Right ventricle myocardium inferior (tissue), 1 donor: Measurements from ENCODE around the gene ASNS. TPM values are rescaled to one million over a fixed set of nuclear protein-coding genes. Genes with fewer than 3 reads are reported as not detected.

Experiments used
- ATAC-seq: fragments of 200-7000 bp; cut with Tn5 transposase; one replicate; pipeline ENCODE4 v1.9.1; 2020; ENCODE audit warnings: mild to moderate bottlenecking, moderate library complexity
- DNase-seq: peaks from one replicate; pipeline ENCODE4 v3.0.0; 2021; ENCODE audit errors: missing footprints
- intact Hi-C: fragments of 100-400 bp; cut with DNase I; formaldehyde crosslinking; loops from one replicate; pipeline ENCODE4 v1.11.0; 2022
- total RNA-seq: library from RNA; stranded (reverse); fragmentation: NEBNext Ultra II Directional; extraction: Animal tissue kit (Norgen Biotek cat#: 25700); gene quantifications from one replicate; pipeline ENCODE4 v1.2.1, GENCODE V29; 2021
- donor health status: DM: no; HTN: yes; CAD: no; lungs with severe emphysema.

ASNS gene
- total RNA-seq, 1 donor from 2014 or later, result 6.7 TPM

DNA sequence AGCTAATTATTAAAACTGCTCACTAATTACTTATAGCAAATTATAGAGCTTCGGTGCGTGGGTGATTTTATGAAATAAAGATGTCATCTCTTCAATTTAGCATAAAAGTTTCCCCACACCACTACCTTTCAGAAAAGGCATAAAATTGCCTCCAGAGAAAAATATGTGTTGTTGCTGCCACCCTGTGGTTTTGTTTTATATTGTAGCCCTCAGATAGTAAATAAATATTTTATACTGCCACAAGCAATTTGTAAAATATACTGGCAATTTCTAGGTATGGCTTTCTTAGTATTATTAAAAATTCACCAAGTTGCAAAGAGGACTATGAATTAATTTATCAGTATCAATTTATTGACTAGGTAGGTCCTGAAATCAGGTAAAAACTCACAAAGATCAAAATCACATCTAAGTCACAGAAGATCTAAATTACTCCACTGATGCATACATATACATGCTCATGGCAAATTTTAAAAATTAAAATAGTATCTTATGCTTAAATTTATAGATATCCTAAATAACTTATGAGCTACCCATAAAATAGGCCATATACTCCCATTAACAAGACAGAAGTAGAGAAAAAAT, 26.5 kb downstream of the ASNS start:
- DNase-seq (no peak), ATAC-seq (no peak)
- intact Hi-C loops, result no loop called here

DNA sequence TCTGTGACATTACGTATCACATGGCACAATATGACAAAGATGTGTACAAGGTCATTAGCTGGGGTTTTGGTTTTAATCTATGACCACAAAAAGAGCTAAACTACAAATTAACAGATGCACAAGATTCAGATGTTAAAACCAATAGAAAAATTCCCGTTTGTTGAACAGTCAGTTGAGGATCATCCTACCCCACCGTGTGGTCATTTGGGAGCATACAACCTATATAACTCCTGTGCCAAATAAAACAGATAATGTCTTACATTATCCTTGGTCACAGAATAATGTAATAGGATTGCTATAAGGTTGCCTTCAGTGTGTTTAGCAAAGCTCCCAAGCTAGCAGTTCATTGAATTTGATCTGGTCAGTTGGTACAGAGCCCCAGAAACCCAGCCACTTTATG, 28.2 kb downstream of the ASNS start:
- no peak for ATAC-seq

DNA sequence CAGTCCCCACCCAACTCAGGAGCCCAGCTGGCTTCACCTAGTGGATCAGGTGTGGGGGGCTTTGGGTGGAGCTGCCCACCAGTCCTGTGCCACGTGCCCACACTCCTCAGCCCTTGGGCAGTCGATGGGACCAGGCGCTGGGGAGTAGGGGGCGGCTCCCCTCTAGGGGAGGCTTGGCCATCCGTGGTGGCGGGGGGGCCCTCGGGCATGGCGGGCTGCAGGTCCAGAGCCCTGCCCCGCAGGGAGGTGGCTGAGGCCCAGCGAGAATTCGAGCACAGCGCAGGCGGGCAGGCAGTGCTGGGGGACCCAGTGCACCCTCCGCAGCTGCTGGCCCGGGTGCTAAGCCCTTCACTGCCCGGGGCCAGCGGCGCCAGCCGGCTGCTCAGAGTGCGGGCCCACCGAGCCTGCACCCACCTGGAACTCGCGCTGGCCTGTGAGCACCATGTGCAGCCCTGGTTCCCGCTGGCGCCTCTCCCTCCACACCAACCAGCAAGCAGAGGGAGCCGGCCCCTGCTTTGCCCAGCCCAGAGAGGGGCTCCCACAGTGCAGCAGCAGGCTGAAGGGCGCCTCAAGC, 29.3 kb downstream of the ASNS start:
- intact Hi-C loops, result no loop called here
- DNase-seq (no peak), ATAC-seq (no peak)

More for the DNA sequence above, 28.2 kb downstream of the ASNS start:
- DNase-seq, result no peak
- intact Hi-C loops, result no loop called here

DNA sequence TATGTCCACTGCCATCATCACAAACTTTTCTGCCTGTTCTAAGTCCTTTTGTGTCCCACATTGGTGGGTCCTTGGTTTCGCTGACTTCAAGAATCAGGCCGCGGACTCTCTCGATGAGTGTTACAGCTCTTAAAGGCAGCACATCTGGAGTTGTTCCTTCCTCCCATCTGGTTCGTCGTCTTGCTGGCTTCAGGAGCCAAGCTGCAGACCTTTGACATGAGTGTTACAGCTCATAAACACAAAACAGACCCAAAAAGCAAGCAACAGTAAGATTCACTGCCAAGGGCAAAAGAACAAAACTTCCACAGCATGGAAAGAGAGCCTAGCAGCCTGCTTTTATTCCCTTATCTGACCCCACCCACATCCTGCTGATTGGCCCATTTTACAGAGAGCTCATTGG, 30.2 kb downstream of the ASNS start:
- intact Hi-C loops, result no loop called here
- DNase-seq (no peak), ATAC-seq (no peak)

DNA sequence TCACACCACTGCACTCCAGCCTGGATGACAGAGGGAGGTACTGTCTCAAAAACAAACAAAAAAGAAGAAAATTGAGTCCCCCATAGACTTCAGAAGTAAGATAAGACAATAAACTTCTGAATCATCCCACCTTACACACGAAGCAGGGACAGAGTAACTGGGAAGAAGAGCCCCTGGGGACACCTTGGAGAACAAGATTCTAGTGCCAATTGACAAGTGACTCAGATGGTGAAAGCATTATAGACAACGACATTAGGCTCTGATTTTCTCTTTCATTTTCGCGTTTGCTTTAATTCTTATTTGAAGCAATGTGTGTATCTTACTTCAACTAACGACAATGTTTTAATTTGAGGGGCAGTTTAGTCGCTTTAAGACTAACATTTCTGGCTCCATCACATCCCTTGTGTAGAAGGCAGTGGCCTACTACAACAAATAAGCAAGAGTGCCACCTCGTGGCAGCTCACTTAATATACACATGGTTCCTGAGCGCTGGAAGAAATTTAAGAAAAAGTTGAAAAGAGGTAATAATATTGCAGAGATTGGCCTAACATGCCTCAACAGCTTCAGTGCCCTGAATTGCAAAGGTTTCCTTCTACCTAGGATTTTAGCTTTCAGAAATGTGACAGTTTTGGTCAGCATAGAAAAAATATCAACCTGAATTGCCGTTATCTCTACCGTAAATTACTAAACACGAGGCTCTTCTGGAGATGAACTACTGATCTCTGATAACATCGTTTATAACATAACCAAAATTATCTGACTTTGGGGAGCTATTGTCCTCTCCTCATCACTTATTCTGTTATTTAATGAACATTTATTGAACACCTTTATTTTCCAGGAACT, 36.7 kb downstream of the ASNS start:
- ATAC-seq, result no peak
- DNase-seq, result peak; percentile 74
- intact Hi-C loops, result loop anchor here (1.0 to 5.0 kb wide), 2 partner anchors 338 to 731 kb away; no protein-coding TSS in a partner anchor

DNA sequence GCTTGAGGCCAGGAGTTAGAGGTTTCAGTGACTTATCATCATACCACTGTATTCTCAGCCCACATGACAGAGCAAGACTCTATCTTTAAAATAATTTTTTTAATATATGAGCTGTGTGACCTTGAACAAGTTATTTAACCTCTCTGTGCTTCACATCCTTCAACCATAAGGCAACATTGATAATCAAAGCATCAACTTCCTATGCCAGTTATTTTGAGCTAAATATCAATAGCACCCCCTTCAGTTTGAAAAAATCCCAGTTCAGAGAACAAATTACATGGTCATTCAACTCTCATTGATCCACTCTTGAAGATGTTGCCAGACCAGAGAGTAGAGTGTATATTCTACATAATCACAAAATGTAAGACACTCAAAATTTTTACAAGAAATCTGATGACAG, 53.0 kb downstream of the ASNS start:
- DNase-seq, result no peak
- intact Hi-C loops, result no loop called here
- ATAC-seq, result no peak

DNA sequence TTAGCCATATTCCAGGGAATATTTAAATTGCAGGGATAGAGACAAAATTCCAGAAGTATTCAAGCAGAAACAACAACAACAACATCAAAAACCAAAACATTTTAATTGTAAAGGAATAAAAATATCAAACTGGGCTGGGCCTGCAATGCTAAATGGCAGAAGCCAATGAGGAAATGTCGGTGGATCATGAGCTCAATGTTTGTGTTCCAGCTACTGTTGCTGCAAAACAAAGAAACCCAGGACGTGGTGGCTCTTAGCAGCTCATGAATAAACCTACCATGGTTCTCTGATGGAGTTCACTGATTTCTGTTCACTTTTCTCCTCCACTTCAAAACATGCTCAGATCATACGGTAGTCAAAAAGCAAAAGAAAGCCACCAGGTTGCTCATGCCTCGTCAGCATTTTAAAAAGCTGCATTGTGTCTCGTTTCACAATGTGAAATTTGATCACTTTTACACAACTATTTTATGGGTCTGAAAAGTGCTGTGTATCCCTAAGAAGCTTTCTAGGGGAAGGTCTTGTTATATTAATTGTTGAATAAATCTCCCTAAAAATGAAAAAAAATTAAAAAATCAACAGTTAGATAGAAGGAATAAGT, 54.0 kb downstream of the ASNS start:
- DNase-seq, result no peak
- intact Hi-C loops, result no loop called here

More for the DNA sequence above, 54.0 kb downstream of the ASNS start:
- ATAC-seq, result no peak

Other genes starting within 250 kb of the ASNS start
- not detected for gene TAC1, start 140.3 kb downstream of the ASNS start, total RNA-seq
- gene OCM2, start 117.8 kb upstream of the ASNS start, total RNA-seq, result not detected
- gene LMTK2, start 234.5 kb upstream of the ASNS start, total RNA-seq, result 22.5 TPM